Heart left ventricle (tissue), 13 donors: ENCODE results near the gene NADSYN1.

Experiments
- POLR2A ChIP-seq, 2 donors: fragments of 450-650 bp; IDR thresholded peaks; one replicate each; pipeline ENCODE4 v1.6.1; 2017; ENCODE audit warnings: antibody characterized with exemption in 2 of 2, mild to moderate bottlenecking in 2 of 2, moderate library complexity in 2 of 2
- TF ChIP-seq, protein P1 (sequence below), 12 donors: fragments of 200-600 bp; sonication (generic) in 4 of 12; IDR thresholded peaks; one replicate each; pipeline versions ENCODE4 v1.5.0 to v1.8.0; 2018 to 2022; ENCODE audit warnings: antibody characterized with exemption in 12 of 12, mild to moderate bottlenecking in 5 of 12
- donor health status: ischemic (EF 13 %, LVEDD 7.1; RV severe dilation, severe dysfunction).
- donor health status: DM: no; HTN: yes; CAD: no.
- donor health status: DM: no; HTN: no; CAD: no.
- donor health status: ischemic (EF 25% LVEDD 6.9; RV normal size, moderate dysfunction).
- donor health status: ischemic (EF 25% LVEDD 5.7; RV mildly dilated, moderate dysfunction).
- donor health status: ischemic (EF 35%, LVEDD 5.7; RV mildly dilated, moderate dysfunction).
- donor health status: nonischemic (EF 11% LVEDD 7.7; RV severe dilation, severe dysfunction).
- donor health status: DM: yes; HTN: yes; CAD: no.
- donor health status: PGD.
- donor health status: ischemic (EF 29% LVEDD 5.4; RV normal size, mild dysfunction).
- donor health status: nonischemic (EF 23%, LVEDD 6.1; RV moderate dilation, normal function).

- TF ChIP-seq, protein P1, sequence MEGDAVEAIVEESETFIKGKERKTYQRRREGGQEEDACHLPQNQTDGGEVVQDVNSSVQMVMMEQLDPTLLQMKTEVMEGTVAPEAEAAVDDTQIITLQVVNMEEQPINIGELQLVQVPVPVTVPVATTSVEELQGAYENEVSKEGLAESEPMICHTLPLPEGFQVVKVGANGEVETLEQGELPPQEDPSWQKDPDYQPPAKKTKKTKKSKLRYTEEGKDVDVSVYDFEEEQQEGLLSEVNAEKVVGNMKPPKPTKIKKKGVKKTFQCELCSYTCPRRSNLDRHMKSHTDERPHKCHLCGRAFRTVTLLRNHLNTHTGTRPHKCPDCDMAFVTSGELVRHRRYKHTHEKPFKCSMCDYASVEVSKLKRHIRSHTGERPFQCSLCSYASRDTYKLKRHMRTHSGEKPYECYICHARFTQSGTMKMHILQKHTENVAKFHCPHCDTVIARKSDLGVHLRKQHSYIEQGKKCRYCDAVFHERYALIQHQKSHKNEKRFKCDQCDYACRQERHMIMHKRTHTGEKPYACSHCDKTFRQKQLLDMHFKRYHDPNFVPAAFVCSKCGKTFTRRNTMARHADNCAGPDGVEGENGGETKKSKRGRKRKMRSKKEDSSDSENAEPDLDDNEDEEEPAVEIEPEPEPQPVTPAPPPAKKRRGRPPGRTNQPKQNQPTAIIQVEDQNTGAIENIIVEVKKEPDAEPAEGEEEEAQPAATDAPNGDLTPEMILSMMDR (IDR thresholded peaks at IDR 0.05), result no peak
- no peak for TF ChIP-seq POLR2A (IDR thresholded peaks at IDR 0.05)
These were observed 20.2 kb downstream of the NADSYN1 start for GRCh38 chr11:71472941-71473792.
